A549 (cell line): Measurements from ENCODE around the gene PRKCG. TPM values are rescaled to one million over a fixed set of nuclear protein-coding genes. Genes with fewer than 3 reads are reported as not detected.
"Not testable (repeated sequence)": the region's sequence is repeated elsewhere in the genome, so short reads cannot be mapped to it uniquely, and the experiment has no call there.

Source experiments
- ATAC-seq, 2 experiments: fragments of 200-7000 bp in 1 of 2; fragments of >200 bp in 1 of 2; cut with Nextera tagmentation in 1 of 2; cut with Tn5 transposase in 1 of 2; 3 replicates each; pipeline versions ENCODE4 v1.8.0 to v1.9.1; 2018 to 2020; ENCODE audit warnings: mild to moderate bottlenecking in 1 of 2, moderate library complexity in 1 of 2
- CTCF ChIA-PET: fragments of 300-600 bp; sonication (Branson Sonifier 250); formaldehyde crosslinking; extraction: SDS; loops from one replicate; lab custom pipeline; 2021; ENCODE audit warnings: antibody characterized with exemption, inconsistent platforms; lab: Yijun Ruan, JAX
- POLR2A ChIA-PET: fragments of 350-600 bp; formaldehyde crosslinking; extraction: SDS; loops from one replicate; lab custom pipeline; 2021; ENCODE audit warnings: antibody characterized with exemption, inconsistent platforms; lab: Yijun Ruan, JAX
- DNase-seq, 2 experiments: peaks; one replicate each; pipeline versions ENCODE4 v3.0.0 to v3.0.0-alpha.2; 2011 to 2016; ENCODE audit warnings: low read depth in 1 of 2, low spot score in 1 of 2
- FAIRE-seq: peaks from 2 replicates; lab custom pipeline; 2011; peaks lifted over from hg19 to GRCh38; lab: Jason Lieb, UNC
- H3K27ac ChIP-seq, 2 experiments: fragments of >200 bp; sonication (Bioruptor Twin); formaldehyde crosslinking; 3 replicates each; pipeline ENCODE4 v1.5.1; 2016 to 2017
- H3K4me1 ChIP-seq: fragments of >200 bp; sonication (Bioruptor Twin); formaldehyde crosslinking; 3 replicates; pipeline ENCODE4 v1.6.1; 2016
- H3K4me2 ChIP-seq: fragments of >200 bp; sonication (Bioruptor Twin); formaldehyde crosslinking; 3 replicates; pipeline ENCODE4 v1.6.1; 2016
- H3K4me3 ChIP-seq: fragments of >200 bp; sonication (Bioruptor Twin); formaldehyde crosslinking; 3 replicates; pipeline ENCODE4 v1.5.1; 2016
- H3K9me3 ChIP-seq: fragments of >200 bp; sonication (Bioruptor Twin); formaldehyde crosslinking; 3 replicates; pipeline ENCODE4 v1.6.1; 2016
- ATOH8 ChIP-seq: fragments of 250-450 bp; sonication (Bioruptor Pico); IDR thresholded peaks from 2 replicates; pipeline ENCODE4 v1.5.0; 2020; ENCODE audit warnings: low read depth, mild to moderate bottlenecking, moderate library complexity
- BHLHE40 ChIP-seq: IDR thresholded peaks from 2 replicates; pipeline ENCODE4 v1.6.1; 2012; ENCODE audit warnings: low read depth, low read length, inconsistent platforms
- CBX2 ChIP-seq: fragments of 200-600 bp; sonication (generic); IDR thresholded peaks from 2 replicates; pipeline ENCODE4 v1.6.1; 2016; ENCODE audit warnings: low read depth, mild to moderate bottlenecking, borderline replicate concordance
- CHD4 ChIP-seq: fragments of 200-600 bp; sonication (generic); IDR thresholded peaks from 2 replicates; pipeline ENCODE4 v1.6.1; 2016; ENCODE audit warnings: antibody characterized with exemption, mild to moderate bottlenecking, borderline replicate concordance
- CTCF ChIP-seq: fragments of >200 bp; sonication (Bioruptor Twin); formaldehyde crosslinking; IDR thresholded peaks from 3 replicates; pipeline ENCODE4 v1.5.1; 2016
- E2F6 ChIP-seq: IDR thresholded peaks from 2 replicates; pipeline ENCODE4 v1.6.1; 2012; ENCODE audit warnings: low read depth, borderline replicate concordance
- ELK1 ChIP-seq: fragments of 150-350 bp; IDR thresholded peaks from 2 replicates; pipeline ENCODE4 v1.6.1; 2014; ENCODE audit warnings: low read depth, mild to moderate bottlenecking, low read length
- EP300 ChIP-seq, 2 experiments: fragments of >200 bp; sonication (Bioruptor Twin); formaldehyde crosslinking; IDR thresholded peaks; 2 replicates in 1 of 2; 3 replicates in 1 of 2; pipeline ENCODE4 v1.6.1; 2016 to 2017
- ESRRA ChIP-seq: fragments of 150-350 bp; IDR thresholded peaks from 2 replicates; pipeline ENCODE4 v1.6.1; 2014; ENCODE audit warnings: mild to moderate bottlenecking, low read length, borderline replicate concordance
- FOSL2 ChIP-seq, 2 experiments: fragments of 450-650 bp in 1 of 2; fragments of >200 bp in 1 of 2; sonication (Bioruptor Twin) in 1 of 2; formaldehyde crosslinking; IDR thresholded peaks; 2 replicates each; pipeline versions ENCODE4 v1.5.0 to v1.6.1; 2016 to 2020; ENCODE audit warnings: mild to moderate bottlenecking in 1 of 2, moderate library complexity in 1 of 2
- GATA3 ChIP-seq: IDR thresholded peaks from 2 replicates; pipeline ENCODE4 v1.6.1; 2012; ENCODE audit warnings: borderline replicate concordance
- HES2 ChIP-seq: fragments of >200 bp; sonication (Bioruptor Twin); formaldehyde crosslinking; IDR thresholded peaks from 2 replicates; pipeline ENCODE4 v1.6.1; 2016
- HOXB5 ChIP-seq: fragments of 250-450 bp; sonication (Bioruptor Pico); IDR thresholded peaks from 2 replicates; pipeline ENCODE4 v1.5.0; 2020; ENCODE audit warnings: mild to moderate bottlenecking, moderate library complexity
- JUNB ChIP-seq: fragments of >200 bp; sonication (Bioruptor Twin); formaldehyde crosslinking; IDR thresholded peaks from 2 replicates; pipeline ENCODE4 v1.6.1; 2016
- KDM1A ChIP-seq: fragments of 200-600 bp; sonication (generic); IDR thresholded peaks from 2 replicates; pipeline ENCODE4 v1.6.1; 2016; ENCODE audit warnings: low read depth, mild to moderate bottlenecking
- KDM5A ChIP-seq: fragments of 200-600 bp; sonication (generic); IDR thresholded peaks from 2 replicates; pipeline ENCODE4 v1.6.1; 2016; ENCODE audit warnings: antibody characterized with exemption, mild to moderate bottlenecking
- MAX ChIP-seq: IDR thresholded peaks from 2 replicates; pipeline ENCODE4 v1.6.1; 2012
- MYC ChIP-seq: IDR thresholded peaks from 2 replicates; pipeline ENCODE4 v1.6.1; 2012; ENCODE audit warnings: mild to moderate bottlenecking, inconsistent platforms, low read length, improper control_type of control experiment, borderline replicate concordance
- PBX3 ChIP-seq: IDR thresholded peaks from 2 replicates; pipeline ENCODE4 v1.6.1; 2012
- RCOR1 ChIP-seq: fragments of 150-350 bp; IDR thresholded peaks from 2 replicates; pipeline ENCODE4 v1.6.1; 2014; ENCODE audit warnings: antibody characterized with exemption, low read length, low read depth
- RNF2 ChIP-seq: fragments of 200-600 bp; sonication (generic); IDR thresholded peaks from 2 replicates; pipeline ENCODE4 v1.6.1; 2016; ENCODE audit warnings: low read depth, mild to moderate bottlenecking, antibody characterized with exemption, moderate library complexity, borderline replicate concordance
- SREBF2 ChIP-seq: fragments of 450-650 bp; IDR thresholded peaks from 2 replicates; pipeline ENCODE4 v1.6.1; 2014; ENCODE audit warnings: mild to moderate bottlenecking, moderate library complexity
- USF2 ChIP-seq: fragments of 450-650 bp; IDR thresholded peaks from 2 replicates; pipeline ENCODE4 v1.6.1; 2014; ENCODE audit warnings: antibody characterized with exemption
- ZC3H11A ChIP-seq: fragments of 450-650 bp; IDR thresholded peaks from 2 replicates; pipeline ENCODE4 v1.6.1; 2014; ENCODE audit warnings: antibody characterized with exemption, mild to moderate bottlenecking
- WGBS: methylation state at CpG from one replicate; pipeline ENCODE4 v1.1.6; 2017; ENCODE audit errors: missing lambda C conversion rate; 5-methylcytosine and 5-hydroxymethylcytosine counted together
- polyA plus RNA-seq, 4 experiments: library from polyadenylated mRNA; depleted of rRNA in 3 of 4; stranded (reverse); fragments of >200 nt; fragmentation: RNase III in 1 of 4; extraction: RNeasy Plus Mini Kit Qiagen cat#74134 plus additional on column Dnase treatment in 1 of 4; gene quantifications; 2 replicates in 3 of 4; 3 replicates in 1 of 4; pipeline ENCODE4 v1.2.3, GENCODE V29; 2011 to 2017

Gene PRKCG
- polyA plus RNA-seq, 2 of the 4 experiments (the other 2 are of a cell fraction): 0.61 to 0.81 TPM

GRCh38 chr19:53881482-53882390 lies at the start of gene PRKCG (continued):
- peak; percentile 56 for TF ChIP-seq CTCF
- TF ChIP-seq MYC: no peak; the same call in 1 of the 2 replicates
- no peak for TF ChIP-seq CBX2
- TF ChIP-seq PBX3: no peak
- no peak for TF ChIP-seq CHD4
- TF ChIP-seq JUNB: no peak
- TF ChIP-seq SREBF2: no peak
- peak; percentile 62; the same call in 1 of the 2 replicates for TF ChIP-seq MAX
- no peak for TF ChIP-seq KDM5A
- peak; percentile 41; the same call in 1 of the 2 replicates for TF ChIP-seq BHLHE40
- no peak for TF ChIP-seq ESRRA
- no peak for TF ChIP-seq EP300 (IDR thresholded peaks at IDR 0.05)
- peak; percentile 63; the same call in 1 of the 2 replicates for TF ChIP-seq HOXB5 (CRISPR knock-in tag)
- no peak; the same call in 1 of the 2 replicates for TF ChIP-seq E2F6
- no peak for TF ChIP-seq USF2
- TF ChIP-seq RCOR1: no peak
- no peak for TF ChIP-seq GATA3
- TF ChIP-seq ELK1: no peak
- TF ChIP-seq KDM1A: no peak
- no peak for TF ChIP-seq RNF2
- TF ChIP-seq ZC3H11A: no peak
- TF ChIP-seq ATOH8 (CRISPR knock-in tag): no peak
- no peak for TF ChIP-seq FOSL2 (IDR thresholded peaks at IDR 0.05)
- no peak for TF ChIP-seq FOSL2 (CRISPR knock-in tag; IDR thresholded peaks at IDR 0.05)
- TF ChIP-seq HES2: no peak
- TF ChIP-seq, all 56 proteins: peak for 8

- H3K4me1 ChIP-seq, H3K27ac ChIP-seq, H3K9me3 ChIP-seq, CTCF ChIA-PET, H3K4me3 ChIP-seq, FAIRE-seq, ATAC-seq, DNase-seq, H3K4me2 ChIP-seq, POLR2A ChIA-PET: not testable (repeated sequence)
- 81% methylated on average over 12 of the region's 13 CpGs for WGBS
Measured at GRCh38 chr19:53832861-53833260, 49.1 kb upstream of the PRKCG start.
